Prostate gland (tissue), 2 donors: ENCODE measurements around the gene ADCY1. TPM values are rescaled to one million over a fixed set of nuclear protein-coding genes. Genes with fewer than 3 reads are reported as not detected.

Source experiments
- DNase-seq: peaks from one replicate; pipeline ENCODE4 v3.0.0-alpha.2; 2019; ENCODE audit warnings: low spot score
- H3K27ac ChIP-seq, 2 donors: fragments of 200-600 bp; sonication (generic); 2 replicates each; pipeline ENCODE4 v1.5.1; 2017 to 2019
- H3K27me3 ChIP-seq: fragments of 200-600 bp; sonication (generic); replicated peaks from 2 replicates; pipeline ENCODE4 v1.5.1; 2019; ENCODE audit not compliant: insufficient read depth
- H3K36me3 ChIP-seq, 2 donors: fragments of 200-600 bp; sonication (generic); 1 replicate in 1 of 2; 2 replicates in 1 of 2; pipeline versions ENCODE4 v1.5.1 to v1.8.1; 2017 to 2019
- H3K4me1 ChIP-seq: fragments of 200-600 bp; sonication (generic); replicated peaks from 2 replicates; pipeline ENCODE4 v1.5.1; 2019
- H3K4me3 ChIP-seq, 2 donors: fragments of 200-600 bp; sonication (generic); 2 replicates each; pipeline ENCODE4 v1.5.1; 2017 to 2019
- H3K9me3 ChIP-seq: fragments of 200-600 bp; sonication (generic); 2 replicates; pipeline ENCODE4 v1.5.1; 2017
- POLR2A ChIP-seq: fragments of 450-650 bp; IDR thresholded peaks from one replicate; pipeline ENCODE4 v1.6.1; 2016; ENCODE audit warnings: antibody characterized with exemption, mild to moderate bottlenecking
- POLR2AphosphoS5 ChIP-seq: sonication (generic); formaldehyde crosslinking; IDR thresholded peaks from one replicate; pipeline ENCODE4 v1.6.1; 2017; ENCODE audit warnings: antibody characterized with exemption
- WGBS: methylation state at CpG from one replicate; pipeline ENCODE4 v1.1.5; 2018; 5-methylcytosine and 5-hydroxymethylcytosine counted together
- intact Hi-C: fragments of 100-400 bp; cut with DNase I; formaldehyde crosslinking; loops from one replicate; pipeline ENCODE4 v1.14.2; 2022
- total RNA-seq, 2 donors: library from RNA; depleted of rRNA; stranded (reverse); fragments of >200 nt; gene quantifications; one replicate each; pipeline ENCODE4 v1.1.0, GENCODE V29; 2016
- TF ChIP-seq, protein P1 (sequence below), 4 experiments: fragments of 200-600 bp in 2 of 4; fragments of 450-650 bp in 2 of 4; sonication (generic) in 2 of 4; IDR thresholded peaks; 1 replicate in 3 of 4; 2 replicates in 1 of 4; pipeline ENCODE4 v1.5.1; 2016 to 2019; ENCODE audit warnings: antibody characterized with exemption in 4 of 4, mild to moderate bottlenecking in 2 of 4, moderate library complexity in 2 of 4

Gene ADCY1
- total RNA-seq, 2 donors from 2014 or later: 4.5 to 17.0 TPM

DNA sequence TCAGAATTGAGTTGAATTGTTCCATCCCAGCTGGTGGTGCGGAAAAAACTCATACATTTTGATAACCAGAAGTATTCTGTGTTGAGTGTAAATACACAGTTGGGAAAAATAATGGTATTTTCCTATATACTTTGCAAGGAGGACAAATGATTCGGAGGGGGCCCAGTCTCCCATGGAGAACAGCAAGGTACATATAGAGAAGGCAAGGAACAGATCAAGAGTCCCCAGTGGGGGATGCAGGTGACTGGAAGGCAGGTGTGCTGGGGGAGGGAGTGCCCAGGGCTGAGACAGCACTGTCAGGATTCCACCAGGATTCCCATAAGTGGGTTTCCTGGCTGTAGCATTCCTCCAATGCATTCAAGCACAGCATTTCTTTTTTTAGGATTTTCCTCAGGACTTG lies 10.8 kb upstream of the ADCY1 start:
- Histone ChIP-seq H3K9me3 (no peaks in the 10 kb centered on the region), H3K27me3 (no peaks in the 10 kb centered on the region), H3K27ac (no peak overlapping the region), H3K36me3 (no peaks in the 10 kb centered on the region), H3K4me3 (no peak overlapping the region), H3K4me1 (no peaks in the 10 kb centered on the region)
- no peak for DNase-seq
- 89% methylated on average over 2 of the region's 2 CpGs for WGBS
- intact Hi-C loops: no loop called here
- TF ChIP-seq, protein P1, sequence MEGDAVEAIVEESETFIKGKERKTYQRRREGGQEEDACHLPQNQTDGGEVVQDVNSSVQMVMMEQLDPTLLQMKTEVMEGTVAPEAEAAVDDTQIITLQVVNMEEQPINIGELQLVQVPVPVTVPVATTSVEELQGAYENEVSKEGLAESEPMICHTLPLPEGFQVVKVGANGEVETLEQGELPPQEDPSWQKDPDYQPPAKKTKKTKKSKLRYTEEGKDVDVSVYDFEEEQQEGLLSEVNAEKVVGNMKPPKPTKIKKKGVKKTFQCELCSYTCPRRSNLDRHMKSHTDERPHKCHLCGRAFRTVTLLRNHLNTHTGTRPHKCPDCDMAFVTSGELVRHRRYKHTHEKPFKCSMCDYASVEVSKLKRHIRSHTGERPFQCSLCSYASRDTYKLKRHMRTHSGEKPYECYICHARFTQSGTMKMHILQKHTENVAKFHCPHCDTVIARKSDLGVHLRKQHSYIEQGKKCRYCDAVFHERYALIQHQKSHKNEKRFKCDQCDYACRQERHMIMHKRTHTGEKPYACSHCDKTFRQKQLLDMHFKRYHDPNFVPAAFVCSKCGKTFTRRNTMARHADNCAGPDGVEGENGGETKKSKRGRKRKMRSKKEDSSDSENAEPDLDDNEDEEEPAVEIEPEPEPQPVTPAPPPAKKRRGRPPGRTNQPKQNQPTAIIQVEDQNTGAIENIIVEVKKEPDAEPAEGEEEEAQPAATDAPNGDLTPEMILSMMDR (IDR thresholded peaks at IDR 0.05): no peak
- TF ChIP-seq POLR2A: no peak
- TF ChIP-seq POLR2AphosphoS5: no peak

DNA sequence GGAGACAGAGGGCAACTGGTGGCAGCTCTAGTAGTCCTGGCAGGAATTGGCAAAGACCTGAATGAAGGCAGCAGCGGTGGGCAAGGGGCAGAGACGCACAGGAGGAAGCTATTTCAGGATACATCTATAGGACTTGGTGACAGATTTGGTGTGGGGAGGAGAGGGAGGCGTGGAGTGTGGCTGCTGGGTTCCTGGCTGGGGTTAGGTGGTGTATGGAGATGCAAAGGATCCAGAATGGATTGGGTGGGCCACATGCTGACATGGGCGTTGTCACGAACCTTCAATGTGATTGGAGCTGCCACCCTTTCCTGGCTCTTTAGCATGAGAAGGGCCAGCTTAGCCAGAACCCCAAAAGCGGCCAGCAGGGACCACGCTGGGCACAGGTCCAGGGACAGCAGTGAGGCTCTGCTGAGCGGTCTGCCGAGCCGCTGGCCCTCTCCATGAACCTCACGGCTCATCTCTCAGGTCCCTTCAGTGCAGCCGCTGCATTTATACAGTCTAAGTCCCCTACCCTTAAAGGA lies 10.2 kb upstream of the ADCY1 start:
- Histone ChIP-seq H3K9me3 (no peaks in the 10 kb centered on the region), H3K27me3 (no peaks in the 10 kb centered on the region), H3K27ac (no peak overlapping the region), H3K4me1 (no peaks in the 10 kb centered on the region), H3K4me3 (no peak overlapping the region), H3K36me3 (no peaks in the 10 kb centered on the region)
- DNase-seq: no peak
- TF ChIP-seq, protein P1 (IDR thresholded peaks at IDR 0.05): no peak
- TF ChIP-seq POLR2AphosphoS5 (no peak), POLR2A (no peak)
- 45% methylated on average over 12 of the region's 12 CpGs for WGBS
- intact Hi-C loops: no loop called here

DNA sequence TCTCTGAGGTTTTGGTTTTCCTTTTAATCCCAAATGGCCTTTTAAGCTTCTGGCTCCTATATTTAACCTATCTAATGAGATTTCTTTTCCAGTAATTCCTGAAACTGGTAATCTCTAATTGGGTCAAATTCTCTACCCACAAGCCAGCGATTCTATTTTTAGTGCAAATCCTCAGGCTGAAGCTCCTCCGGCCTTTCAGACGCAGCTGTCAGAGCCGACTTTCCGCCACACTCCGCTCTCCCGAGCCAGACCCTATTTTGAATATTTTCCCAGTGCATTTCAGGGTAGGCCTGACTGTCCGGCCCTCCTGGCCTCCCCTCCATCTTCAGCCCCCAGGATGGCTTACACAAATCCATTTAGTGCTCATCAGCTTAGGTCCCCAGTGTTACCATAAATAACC lies 9.7 kb upstream of the ADCY1 start:
- Histone ChIP-seq H3K27ac (no peak overlapping the region), H3K36me3 (no peaks in the 10 kb centered on the region), H3K4me3 (no peak overlapping the region), H3K27me3 (no peaks in the 10 kb centered on the region), H3K4me1 (no peaks in the 10 kb centered on the region), H3K9me3 (no peaks in the 10 kb centered on the region)
- intact Hi-C loops: no loop called here
- TF ChIP-seq POLR2A: no peak
- no peak for TF ChIP-seq POLR2AphosphoS5
- TF ChIP-seq, protein P1 (IDR thresholded peaks at IDR 0.05): no peak
- WGBS: 50% methylated on average over 8 of the region's 8 CpGs
- DNase-seq: no peak

DNA sequence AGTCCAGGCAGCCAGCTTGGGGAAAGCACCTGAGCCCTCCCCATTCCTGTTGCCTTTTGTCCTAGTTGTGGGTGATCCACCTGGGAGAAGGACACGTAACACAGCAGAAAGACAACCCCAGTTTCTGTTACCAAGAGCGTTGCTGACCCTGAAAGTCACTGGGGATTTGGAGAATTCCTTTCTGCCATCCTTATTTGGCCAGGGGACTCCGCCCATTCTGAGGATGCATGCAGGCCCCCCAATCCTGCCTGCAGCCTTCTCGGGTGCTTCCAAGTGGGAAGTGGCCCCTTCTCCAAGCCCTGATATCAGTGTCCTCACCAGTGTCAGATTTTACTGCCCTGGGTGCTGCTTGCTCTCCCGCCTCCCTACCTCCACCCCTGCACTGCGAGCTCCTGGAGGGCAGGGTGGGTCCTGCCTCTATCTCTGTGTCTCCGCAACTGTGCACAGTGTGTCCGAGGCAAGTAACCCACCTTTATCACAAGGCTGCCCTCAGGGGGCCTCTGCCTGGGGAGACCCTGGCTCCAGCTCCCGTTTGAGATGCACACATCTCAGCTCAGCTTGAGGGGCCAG lies 9.2 kb upstream of the ADCY1 start:
- Histone ChIP-seq H3K4me1 (no peaks in the 10 kb centered on the region), H3K9me3 (no peaks in the 10 kb centered on the region), H3K36me3 (no peaks in the 10 kb centered on the region), H3K27ac (no peak overlapping the region), H3K4me3 (no peak overlapping the region), H3K27me3 (no peaks in the 10 kb centered on the region)
- WGBS: 74% methylated on average over 9 of the region's 9 CpGs
- no peak for DNase-seq
- intact Hi-C loops: no loop called here
- TF ChIP-seq POLR2A (no peak), POLR2AphosphoS5 (no peak)
- TF ChIP-seq, protein P1 (IDR thresholded peaks at IDR 0.05): no peak

DNA sequence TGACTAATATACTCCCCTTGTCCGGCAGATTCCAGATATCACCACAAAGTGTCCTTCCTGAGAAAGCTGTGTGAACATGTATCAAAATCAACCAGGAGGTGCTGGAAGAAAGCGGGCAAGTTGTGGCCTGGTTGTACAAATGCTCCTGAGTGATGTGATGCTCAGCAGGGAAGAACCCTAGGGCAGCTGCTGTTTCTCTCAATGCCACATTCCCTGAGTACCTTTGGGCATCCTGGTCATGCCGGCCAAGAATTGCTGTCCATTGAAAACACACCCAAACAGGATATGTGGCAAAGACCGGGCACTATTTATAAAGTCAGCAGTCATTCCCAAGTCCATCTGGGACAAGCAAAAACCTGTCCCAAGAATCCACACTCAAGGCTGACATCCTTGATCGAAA lies 7.8 kb upstream of the ADCY1 start:
- no peak for DNase-seq
- Histone ChIP-seq H3K27ac (no peak overlapping the region), H3K4me3 (no peak overlapping the region), H3K36me3 (no peaks in the 10 kb centered on the region), H3K9me3 (no peaks in the 10 kb centered on the region), H3K27me3 (no peaks in the 10 kb centered on the region), H3K4me1 (no peaks in the 10 kb centered on the region)
- no peak for TF ChIP-seq POLR2A
- TF ChIP-seq POLR2AphosphoS5: no peak
- TF ChIP-seq, protein P1 (IDR thresholded peaks at IDR 0.05): no peak
- WGBS: 75% methylated on average over 5 of the region's 5 CpGs
- intact Hi-C loops: no loop called here
